ENCODE results near the gene MAFG.

Gene MAFG

DNA sequence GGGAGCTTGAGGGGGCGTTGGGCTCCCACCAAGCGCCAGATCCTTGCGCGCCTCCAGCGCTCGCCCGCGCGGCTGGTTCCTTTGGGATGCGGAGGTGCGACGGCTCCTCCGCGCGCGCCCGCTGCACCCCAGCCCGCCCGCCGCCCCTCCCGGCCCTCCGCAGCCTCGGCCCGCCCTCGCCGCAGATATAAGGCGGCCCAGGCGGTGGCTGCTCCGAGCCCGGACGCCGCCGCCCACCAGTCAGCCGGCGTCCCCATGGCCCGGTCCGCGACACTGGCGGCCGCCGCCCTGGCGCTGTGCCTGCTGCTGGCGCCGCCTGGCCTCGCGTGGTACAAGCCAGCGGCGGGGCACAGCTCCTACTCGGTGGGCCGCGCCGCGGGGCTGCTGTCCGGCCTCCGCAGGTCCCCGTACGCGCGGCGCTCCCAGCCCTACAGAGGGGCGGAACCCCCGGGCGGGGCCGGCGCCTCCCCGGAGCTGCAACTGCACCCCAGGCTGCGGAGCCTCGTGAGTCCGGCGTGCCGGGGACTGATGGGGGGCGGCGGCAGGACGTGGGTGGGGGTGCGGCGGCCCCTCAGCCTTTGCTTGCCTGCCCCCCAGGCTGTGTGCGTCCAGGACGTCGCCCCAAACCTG lies 25.4 kb downstream of the MAFG start, which contains the start of gene NPB:
Gene NPB, plus strand, starts transcription at position 216 of the 630 bp plus-strand sequence. Its CDS starts 40 bp downstream, at position 256.
- H3K9ac ChIP-seq (ENCODE audit: low read depth in 1 of 2, low read length in 2 of 2), result peak within 1 kb of the TSS in 1 of 2 donors; percentile 38
- H3K4me1 ChIP-seq (ENCODE audit: control insufficient read depth in 2 of 2, insufficient read depth in 2 of 2, low read length in 2 of 2), result peaks cover 0 to 3% of the 10 kb centered on the region in 2 donors
- H3K27me3 ChIP-seq (ENCODE audit: control insufficient read depth in 2 of 2, insufficient read depth in 2 of 2, low read length in 2 of 2), result peaks cover 0 to 3% of the 10 kb centered on the region in 2 donors
- no peaks in the 10 kb centered on the region for H3K9me3 ChIP-seq (ENCODE audit: control insufficient read depth in 2 of 2, low read length in 2 of 2)
- H3K27ac ChIP-seq (ENCODE audit: low read depth in 2 of 2, low read length in 2 of 2), result no peak within 1 kb of the TSS
- peaks cover 23 to 30% of the 10 kb centered on the region in 2 donors for H3K36me3 ChIP-seq (ENCODE audit: control insufficient read depth in 2 of 2, insufficient read depth in 2 of 2, low read length in 2 of 2)
- H3K4me3 ChIP-seq (ENCODE audit: low read length in 2 of 2), result peak within 1 kb of the TSS in 1 of 2 donors; percentile 2

DNA sequence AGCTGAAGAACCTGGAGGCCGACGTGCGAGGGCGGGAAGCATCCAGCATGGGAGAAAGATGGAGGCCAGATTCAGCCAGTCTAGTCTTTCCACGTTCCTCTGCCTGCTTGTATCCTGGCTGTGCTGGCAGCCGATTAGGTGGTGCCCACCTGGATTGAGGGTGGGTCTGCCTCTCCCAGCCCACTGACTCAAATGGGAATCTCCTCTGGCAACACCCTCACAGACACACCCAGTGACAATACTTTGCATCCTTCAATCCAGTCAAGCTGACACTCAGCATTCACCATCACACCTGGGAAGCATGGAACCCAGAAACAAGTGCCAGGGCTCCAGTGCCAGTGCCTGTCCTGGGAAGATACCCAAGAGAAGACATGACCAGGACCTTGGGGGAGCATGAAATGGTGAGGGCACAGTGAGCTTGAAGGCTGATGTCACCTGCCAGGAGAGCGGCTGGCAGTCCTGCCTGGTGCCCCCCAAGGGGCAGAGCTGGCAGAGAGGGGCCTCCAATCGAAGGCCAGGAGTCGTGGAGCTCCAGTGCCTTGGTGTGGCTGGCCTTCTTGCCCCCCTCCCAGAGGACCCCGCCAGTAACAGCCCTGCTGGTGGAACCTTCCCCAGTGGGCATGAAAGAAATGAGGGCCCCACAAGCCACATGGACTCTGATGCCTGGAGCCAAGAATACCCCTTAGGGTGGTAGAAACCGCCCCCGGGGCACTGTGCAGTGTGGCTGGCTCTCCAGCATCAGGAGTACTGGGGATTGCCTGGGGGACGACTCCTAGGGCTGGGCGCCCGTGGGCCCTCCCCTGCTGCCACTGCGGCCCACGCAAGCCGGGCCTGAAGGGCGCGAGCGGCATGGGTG lies 26.1 kb downstream of the MAFG start:
- no peaks in the 10 kb centered on the region for H3K9me3 ChIP-seq (ENCODE audit: control insufficient read depth in 2 of 2, low read length in 2 of 2)
- H3K4me3 ChIP-seq (ENCODE audit: low read length in 2 of 2), result no peak overlapping the region
- H3K36me3 ChIP-seq (ENCODE audit: control insufficient read depth in 2 of 2, insufficient read depth in 2 of 2, low read length in 2 of 2), result peaks cover 16 to 32% of the 10 kb centered on the region in 2 donors
- peaks cover 0 to 3% of the 10 kb centered on the region in 2 donors for H3K27me3 ChIP-seq (ENCODE audit: control insufficient read depth in 2 of 2, insufficient read depth in 2 of 2, low read length in 2 of 2)
- H3K27ac ChIP-seq (ENCODE audit: low read depth in 2 of 2, low read length in 2 of 2), result no peak overlapping the region
- H3K4me1 ChIP-seq (ENCODE audit: control insufficient read depth in 2 of 2, insufficient read depth in 2 of 2, low read length in 2 of 2), result peaks cover 0 to 3% of the 10 kb centered on the region in 2 donors
- H3K9ac ChIP-seq (ENCODE audit: low read depth in 1 of 2, low read length in 2 of 2), result no peak overlapping the region

DNA sequence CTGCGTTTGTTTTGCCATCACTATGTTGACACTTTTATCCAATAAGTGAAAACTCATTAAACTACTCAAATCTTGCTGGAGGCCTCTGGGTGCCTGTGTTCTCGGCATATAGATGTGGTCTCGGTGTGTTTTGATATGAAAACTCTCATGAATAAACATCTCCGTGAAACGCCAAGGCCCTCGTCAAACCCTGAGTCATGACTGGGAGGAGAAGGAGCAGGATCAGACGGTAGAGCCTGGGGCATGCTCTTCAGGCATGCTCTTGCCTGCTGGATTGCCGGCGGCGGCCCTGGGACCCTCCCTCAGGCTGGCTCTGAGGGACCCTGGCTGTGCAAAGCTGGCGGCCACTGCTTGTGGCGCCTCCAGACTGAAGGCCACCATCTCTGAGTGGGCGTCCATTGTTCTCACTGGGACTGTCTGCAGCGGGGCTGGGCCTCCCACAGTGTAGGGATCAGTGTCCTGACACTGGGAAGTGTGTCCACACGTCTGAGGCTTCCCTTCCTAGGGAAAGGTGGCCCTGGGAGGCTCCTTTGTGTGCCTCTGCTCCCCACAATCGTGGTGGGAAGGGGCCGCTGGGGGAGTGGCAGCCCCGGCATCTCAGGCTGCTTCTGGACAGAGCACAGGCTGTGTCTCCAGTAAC lies 27.2 kb downstream of the MAFG start:
- Histone ChIP-seq H3K4me1 (ENCODE audit: control insufficient read depth in 2 of 2, insufficient read depth in 2 of 2, low read length in 2 of 2) (peaks cover 0 to 3% of the 10 kb centered on the region in 2 donors), H3K9ac (ENCODE audit: low read depth in 1 of 2, low read length in 2 of 2) (no peak overlapping the region), H3K4me3 (ENCODE audit: low read length in 2 of 2) (no peak overlapping the region), H3K36me3 (ENCODE audit: control insufficient read depth in 2 of 2, insufficient read depth in 2 of 2, low read length in 2 of 2) (peaks cover 16 to 32% of the 10 kb centered on the region in 2 donors), H3K27me3 (ENCODE audit: control insufficient read depth in 2 of 2, insufficient read depth in 2 of 2, low read length in 2 of 2) (peaks cover 0 to 3% of the 10 kb centered on the region in 2 donors), H3K27ac (ENCODE audit: low read depth in 2 of 2, low read length in 2 of 2) (no peak overlapping the region), H3K9me3 (ENCODE audit: control insufficient read depth in 2 of 2, low read length in 2 of 2) (no peaks in the 10 kb centered on the region)

DNA sequence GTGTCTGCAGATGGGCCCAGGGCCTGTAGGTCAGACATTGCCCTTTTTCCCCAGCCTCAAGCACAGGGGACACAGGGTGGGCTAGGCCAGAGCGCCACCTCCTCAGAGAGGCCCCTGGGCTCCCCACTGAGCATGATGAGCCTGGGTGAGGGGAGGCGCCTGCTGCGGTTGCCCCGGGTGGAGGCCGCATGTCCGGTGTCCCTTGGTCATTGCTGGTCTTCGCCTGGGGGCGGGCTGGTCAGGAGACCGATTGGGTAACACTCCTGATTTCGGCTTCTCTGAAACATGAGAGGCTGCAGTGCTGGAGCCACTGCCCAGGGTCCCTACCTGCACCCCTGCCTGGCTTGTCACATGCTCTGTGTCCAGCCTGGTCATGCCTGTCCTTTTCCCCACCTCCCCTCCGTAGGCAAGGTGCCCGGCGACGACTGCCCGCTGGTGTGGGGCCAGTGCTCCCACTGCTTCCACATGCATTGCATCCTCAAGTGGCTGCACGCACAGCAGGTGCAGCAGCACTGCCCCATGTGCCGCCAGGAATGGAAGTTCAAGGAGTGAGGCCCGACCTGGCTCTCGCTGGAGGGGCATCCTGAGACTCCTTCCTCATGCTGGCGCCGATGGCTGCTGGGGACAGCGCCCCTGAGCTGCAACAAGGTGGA lies 27.9 kb downstream of the MAFG start:
- no peak overlapping the region for H3K9ac ChIP-seq (ENCODE audit: low read depth in 1 of 2, low read length in 2 of 2)
- peaks cover 15 to 27% of the 10 kb centered on the region in 2 donors for H3K36me3 ChIP-seq (ENCODE audit: control insufficient read depth in 2 of 2, insufficient read depth in 2 of 2, low read length in 2 of 2)
- no peak overlapping the region for H3K4me3 ChIP-seq (ENCODE audit: low read length in 2 of 2)
- H3K9me3 ChIP-seq (ENCODE audit: control insufficient read depth in 2 of 2, low read length in 2 of 2), result no peaks in the 10 kb centered on the region
- peaks cover 0 to 3% of the 10 kb centered on the region in 2 donors for H3K27me3 ChIP-seq (ENCODE audit: control insufficient read depth in 2 of 2, insufficient read depth in 2 of 2, low read length in 2 of 2)
- H3K4me1 ChIP-seq (ENCODE audit: control insufficient read depth in 2 of 2, insufficient read depth in 2 of 2, low read length in 2 of 2), result peaks cover 0 to 3% of the 10 kb centered on the region in 2 donors
- no peak overlapping the region for H3K27ac ChIP-seq (ENCODE audit: low read depth in 2 of 2, low read length in 2 of 2)

DNA sequence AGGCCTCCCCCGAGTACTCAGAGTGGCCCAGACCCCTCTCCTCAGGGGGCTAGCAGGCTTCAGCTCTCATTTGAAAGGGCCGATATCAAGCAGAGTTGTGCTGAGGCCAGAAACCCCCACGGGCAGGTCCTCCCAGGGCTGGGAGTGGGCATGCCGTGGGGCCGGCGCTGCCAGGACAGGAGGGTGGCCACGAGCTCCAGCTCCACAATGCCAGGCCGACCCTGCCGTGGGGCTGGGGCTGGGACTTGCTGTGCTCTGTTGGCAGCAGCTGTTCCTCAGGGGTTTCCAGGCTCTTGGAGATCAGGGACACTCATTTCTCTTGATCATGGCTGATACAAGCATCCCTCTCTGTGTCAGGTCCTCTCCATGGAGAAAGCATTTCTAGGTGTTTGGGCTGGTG lies 28.6 kb downstream of the MAFG start:
- Histone ChIP-seq H3K36me3 (ENCODE audit: control insufficient read depth in 2 of 2, insufficient read depth in 2 of 2, low read length in 2 of 2) (peaks cover 18 to 30% of the 10 kb centered on the region in 2 donors), H3K9ac (ENCODE audit: low read depth in 1 of 2, low read length in 2 of 2) (no peak overlapping the region), H3K27ac (ENCODE audit: low read depth in 2 of 2, low read length in 2 of 2) (no peak overlapping the region), H3K4me3 (ENCODE audit: low read length in 2 of 2) (no peak overlapping the region), H3K4me1 (ENCODE audit: control insufficient read depth in 2 of 2, insufficient read depth in 2 of 2, low read length in 2 of 2) (peaks cover 0 to 3% of the 10 kb centered on the region in 2 donors), H3K27me3 (ENCODE audit: control insufficient read depth in 2 of 2, insufficient read depth in 2 of 2, low read length in 2 of 2) (peaks cover 0 to 3% of the 10 kb centered on the region in 2 donors), H3K9me3 (ENCODE audit: control insufficient read depth in 2 of 2, low read length in 2 of 2) (no peaks in the 10 kb centered on the region)

DNA sequence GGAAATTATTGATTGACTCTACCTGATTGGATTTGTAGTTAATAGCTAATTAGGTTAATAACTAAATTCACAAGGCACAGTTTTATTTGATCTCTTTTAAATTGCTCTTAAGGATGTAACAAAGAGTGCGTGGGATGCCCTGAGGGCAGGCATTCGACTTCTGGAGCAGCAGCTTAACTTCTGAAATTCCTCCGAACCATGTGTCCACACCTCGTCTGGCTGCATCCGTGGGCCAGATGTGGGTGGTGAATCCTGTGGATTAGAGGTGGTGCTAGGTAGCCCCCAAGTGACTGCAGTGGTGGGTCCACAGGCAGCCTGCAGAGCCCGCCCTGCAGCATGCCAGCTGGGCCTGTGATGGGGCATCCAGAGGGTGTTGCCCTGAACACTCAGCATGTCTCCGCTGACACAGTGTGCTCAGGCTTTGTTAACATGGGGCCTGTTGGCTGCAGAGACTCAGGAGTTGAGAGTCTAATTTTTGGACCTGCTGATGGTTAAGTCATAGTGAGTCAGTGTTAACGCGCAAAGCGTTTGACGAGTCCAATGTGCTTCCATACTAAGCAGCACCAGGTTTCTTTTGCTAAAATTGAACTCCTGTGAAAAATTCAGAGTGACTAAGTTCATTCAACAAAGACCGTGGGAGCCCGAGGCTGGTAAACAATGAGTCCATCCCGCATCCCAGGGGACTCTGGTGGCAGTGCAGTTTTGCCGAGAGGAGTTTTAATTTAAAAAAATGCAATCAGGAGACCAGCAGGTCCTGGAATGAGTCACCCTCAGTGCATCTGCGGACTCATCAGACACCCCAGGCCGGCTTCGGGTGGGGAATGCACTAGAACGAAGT lies 29.3 kb downstream of the MAFG start:
- H3K4me1 ChIP-seq (ENCODE audit: control insufficient read depth in 2 of 2, insufficient read depth in 2 of 2, low read length in 2 of 2), result peaks cover 0 to 3% of the 10 kb centered on the region in 2 donors
- no peak overlapping the region for H3K4me3 ChIP-seq (ENCODE audit: low read length in 2 of 2)
- H3K9ac ChIP-seq (ENCODE audit: low read depth in 1 of 2, low read length in 2 of 2), result no peak overlapping the region
- no peak overlapping the region for H3K27ac ChIP-seq (ENCODE audit: low read depth in 2 of 2, low read length in 2 of 2)
- H3K27me3 ChIP-seq (ENCODE audit: control insufficient read depth in 2 of 2, insufficient read depth in 2 of 2, low read length in 2 of 2), result peaks cover 0 to 3% of the 10 kb centered on the region in 2 donors
- no peaks in the 10 kb centered on the region for H3K9me3 ChIP-seq (ENCODE audit: control insufficient read depth in 2 of 2, low read length in 2 of 2)
- H3K36me3 ChIP-seq (ENCODE audit: control insufficient read depth in 2 of 2, insufficient read depth in 2 of 2, low read length in 2 of 2), result peaks cover 18 to 30% of the 10 kb centered on the region in 2 donors

DNA sequence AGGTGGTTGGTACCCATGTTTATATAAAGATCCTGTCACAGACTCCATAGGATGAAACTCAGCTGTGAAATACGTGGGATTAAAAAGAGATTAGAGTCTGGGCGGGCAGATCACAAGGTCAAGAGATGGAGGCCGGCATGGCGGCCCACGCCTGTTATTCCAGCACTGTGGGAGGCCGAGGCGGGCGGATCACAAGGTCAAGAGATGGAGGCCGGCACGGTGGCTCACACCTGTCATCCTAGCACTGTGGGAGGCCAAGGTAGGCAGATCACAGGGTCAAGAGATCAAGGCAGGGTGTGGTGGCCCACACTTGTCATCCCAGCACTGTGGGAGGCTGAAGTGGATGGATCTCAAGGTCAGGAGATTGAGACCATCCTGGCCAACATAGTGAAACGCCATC lies 32.1 kb downstream of the MAFG start:
- Histone ChIP-seq H3K36me3 (ENCODE audit: control insufficient read depth in 2 of 2, insufficient read depth in 2 of 2, low read length in 2 of 2) (peaks cover 17 to 29% of the 10 kb centered on the region in 2 donors), H3K4me1 (ENCODE audit: control insufficient read depth in 2 of 2, insufficient read depth in 2 of 2, low read length in 2 of 2) (peaks cover 4 to 9% of the 10 kb centered on the region in 2 donors), H3K9me3 (ENCODE audit: control insufficient read depth in 2 of 2, low read length in 2 of 2) (no peaks in the 10 kb centered on the region), H3K27ac (ENCODE audit: low read depth in 2 of 2, low read length in 2 of 2) (no peak overlapping the region), H3K4me3 (ENCODE audit: low read length in 2 of 2) (no peak overlapping the region), H3K9ac (ENCODE audit: low read depth in 1 of 2, low read length in 2 of 2) (no peak overlapping the region), H3K27me3 (ENCODE audit: control insufficient read depth in 2 of 2, insufficient read depth in 2 of 2, low read length in 2 of 2) (no peaks in the 10 kb centered on the region)

DNA sequence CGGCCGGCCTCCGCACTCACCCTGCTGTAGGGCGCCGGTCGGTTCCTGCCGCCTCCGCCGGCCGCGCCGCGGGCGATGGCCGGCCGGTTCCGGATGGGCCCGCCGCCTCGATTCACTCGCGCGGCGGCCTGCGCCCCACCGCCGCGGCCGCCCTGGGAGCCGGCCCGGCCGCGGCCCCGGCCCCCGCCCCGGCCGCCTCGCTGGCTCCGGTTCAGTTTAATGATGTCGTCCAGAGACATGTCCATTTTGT lies 36.3 kb downstream of the MAFG start:
- peak overlapping the region in 1 of 2 donors; percentile 75 for H3K4me3 ChIP-seq (ENCODE audit: low read length in 2 of 2)
- H3K9me3 ChIP-seq (ENCODE audit: control insufficient read depth in 2 of 2, low read length in 2 of 2), result no peaks in the 10 kb centered on the region
- no peaks in the 10 kb centered on the region for H3K27me3 ChIP-seq (ENCODE audit: control insufficient read depth in 2 of 2, insufficient read depth in 2 of 2, low read length in 2 of 2)
- H3K27ac ChIP-seq (ENCODE audit: low read depth in 2 of 2, low read length in 2 of 2), result peak overlapping the region; percentile 15 to 94
- H3K36me3 ChIP-seq (ENCODE audit: control insufficient read depth in 2 of 2, insufficient read depth in 2 of 2, low read length in 2 of 2), result peaks cover 38 to 43% of the 10 kb centered on the region in 2 donors
- peaks cover 12 to 13% of the 10 kb centered on the region in 2 donors for H3K4me1 ChIP-seq (ENCODE audit: control insufficient read depth in 2 of 2, insufficient read depth in 2 of 2, low read length in 2 of 2)
- H3K9ac ChIP-seq (ENCODE audit: low read depth in 1 of 2, low read length in 2 of 2), result peak overlapping the region in 1 of 2 donors; percentile 71
